Neuronal stem cell (in vitro differentiated cells): ENCODE data around the gene OVCA2.

Experiments
- DNase-seq: peaks from one replicate; pipeline ENCODE4 v3.0.0-alpha.2; 2013; ENCODE audit warnings: low spot score
- H2AFZ ChIP-seq: one replicate; pipeline ENCODE4 v1.6.1; 2013; ENCODE audit warnings: mild to moderate bottlenecking, low read length, inconsistent platforms
- H2AK5ac ChIP-seq: 2 replicates; pipeline ENCODE4 v1.6.1; 2013; ENCODE audit warnings: low read depth, mild to moderate bottlenecking, inconsistent platforms, low read length, moderate library complexity, mixed read lengths
- H2BK120ac ChIP-seq: 2 replicates; pipeline ENCODE4 v1.6.1; 2013; ENCODE audit warnings: low read depth, mild to moderate bottlenecking, inconsistent platforms, low read length, moderate library complexity, mixed read lengths
- H2BK12ac ChIP-seq: one replicate; pipeline ENCODE4 v1.6.1; 2013; ENCODE audit warnings: low read length, inconsistent platforms
- H2BK15ac ChIP-seq: 2 replicates; pipeline ENCODE4 v1.6.1; 2013; ENCODE audit warnings: mild to moderate bottlenecking, low read length, inconsistent platforms, mixed read lengths
- H2BK5ac ChIP-seq: one replicate; pipeline ENCODE4 v1.6.1; 2013; ENCODE audit warnings: inconsistent platforms, mild to moderate bottlenecking, low read length, moderate library complexity
- H3K14ac ChIP-seq: one replicate; pipeline ENCODE4 v1.6.1; 2013; ENCODE audit warnings: low read length, inconsistent platforms
- H3K18ac ChIP-seq: 2 replicates; pipeline ENCODE4 v1.6.1; 2013; ENCODE audit warnings: low read length, inconsistent platforms
- H3K23ac ChIP-seq: 2 replicates; pipeline ENCODE4 v1.6.1; 2013; ENCODE audit warnings: low read depth, mild to moderate bottlenecking, mixed read lengths, low read length, inconsistent platforms; ENCODE audit not compliant: poor library complexity
- H3K27ac ChIP-seq: replicated peaks from 3 replicates; pipeline ENCODE4 v1.5.1; 2013; ENCODE audit warnings: low read length, inconsistent platforms
- H3K27me3 ChIP-seq, 3 experiments: 2 replicates each; pipeline ENCODE4 v1.6.1; 2013; ENCODE audit warnings: low read length in 3 of 3, mild to moderate bottlenecking in 2 of 3, inconsistent platforms in 1 of 3, low read depth in 1 of 3, mixed read lengths in 1 of 3, moderate library complexity in 1 of 3; ENCODE audit not compliant: control insufficient read depth in 3 of 3, insufficient read depth in 3 of 3
- H3K36me3 ChIP-seq, 2 donors: replicated peaks in 1 of 2; 2 replicates each; pipeline ENCODE4 v1.6.1; 2013; ENCODE audit warnings: low read length in 2 of 2; ENCODE audit not compliant: control insufficient read depth in 2 of 2, insufficient read depth in 2 of 2
- H3K4ac ChIP-seq: 2 replicates; pipeline ENCODE4 v1.6.1; 2013; ENCODE audit warnings: inconsistent platforms, mild to moderate bottlenecking, low read length, moderate library complexity
- H3K4me1 ChIP-seq, 2 donors: 1 replicate in 1 of 2; 2 replicates in 1 of 2; pipeline ENCODE4 v1.6.1; 2013; ENCODE audit warnings: low read length in 2 of 2, low read depth in 1 of 2; ENCODE audit not compliant: control insufficient read depth in 2 of 2, insufficient read depth in 1 of 2
- H3K4me2 ChIP-seq: one replicate; pipeline ENCODE4 v1.6.1; 2013; ENCODE audit warnings: mild to moderate bottlenecking, low read length, inconsistent platforms; ENCODE audit not compliant: insufficient read depth, poor library complexity, severe bottlenecking
- H3K4me3 ChIP-seq, 2 donors: 2 replicates each; pipeline ENCODE4 v1.5.1; 2013; ENCODE audit warnings: low read length in 2 of 2, mild to moderate bottlenecking in 2 of 2, inconsistent platforms in 1 of 2, moderate library complexity in 1 of 2
- H3K79me1 ChIP-seq: one replicate; pipeline ENCODE4 v1.6.1; 2013; ENCODE audit warnings: low read depth, mild to moderate bottlenecking, inconsistent platforms, low read length, moderate library complexity
- H3K9ac ChIP-seq: one replicate; pipeline ENCODE4 v1.6.1; 2013; ENCODE audit warnings: mild to moderate bottlenecking, low read depth, low read length, inconsistent platforms; ENCODE audit not compliant: poor library complexity
- H3K9me3 ChIP-seq, 2 donors: replicated peaks in 1 of 2; 2 replicates each; pipeline versions ENCODE3 to v1.6.1; 2013; ENCODE audit warnings: low read length in 2 of 2, mild to moderate bottlenecking in 2 of 2, inconsistent platforms in 1 of 2, low read depth in 1 of 2, mixed read lengths in 1 of 2, moderate library complexity in 1 of 2; ENCODE audit not compliant: control insufficient read depth in 2 of 2, insufficient read depth in 1 of 2
- H4K8ac ChIP-seq: one replicate; pipeline ENCODE4 v1.6.1; 2013; ENCODE audit warnings: low read depth, mild to moderate bottlenecking, inconsistent platforms, low read length, moderate library complexity
- H4K91ac ChIP-seq: one replicate; pipeline ENCODE4 v1.6.1; 2013; ENCODE audit warnings: low read length, low read depth, mild to moderate bottlenecking, inconsistent platforms; ENCODE audit not compliant: poor library complexity
- WGBS, 2 donors: extraction: QIAGEN DNeasy Blood & Tissue Kit; methylation state at CpG; one replicate each; pipeline ENCODE4 v1.1.7; 2013; ENCODE audit warnings: missing lambda C conversion rate in 2 of 2, mixed read lengths in 1 of 2; ENCODE audit not compliant: insufficient read length in 2 of 2, insufficient replicate concordance in 1 of 2; ENCODE audit errors: extremely low coverage in 2 of 2; 5-methylcytosine and 5-hydroxymethylcytosine counted together

The OVCA2 gene

GRCh38 chr17:2059547-2060384 lies 17.9 kb downstream of the OVCA2 start:
- Histone ChIP-seq H2BK120ac (no peak overlapping the region), H3K23ac (no peak overlapping the region), H3K4ac (no peak overlapping the region), H3K4me1 (peaks cover 14 to 17% of the 10 kb centered on the region in 2 donors), H3K36me3 (peaks cover 14 to 50% of the 10 kb centered on the region in 2 donors), H3K9ac (no peak overlapping the region), H3K27me3 (peaks cover 0 to 64% (median 50%) of the 10 kb centered on the region in 3 experiments), H3K27ac (no peak overlapping the region), H2BK15ac (no peak overlapping the region), H3K14ac (no peak overlapping the region), H2AFZ (no peak overlapping the region), H2BK12ac (no peak overlapping the region), H3K79me1 (peaks cover 3% of the 10 kb centered on the region), H3K4me2 (no peak overlapping the region), H3K9me3 (peaks cover 0 to 7% of the 10 kb centered on the region in 2 donors), H4K91ac (no peak overlapping the region), H3K4me3 (no peak overlapping the region), H3K18ac (no peak overlapping the region), H4K8ac (no peak overlapping the region), H2BK5ac (no peak overlapping the region), H2AK5ac (no peak overlapping the region)
- DNase-seq, result no peak
- WGBS, 2 donors, result no CpG with 5 or more reads among the region's 21 CpGs

- no peak overlapping the region for H3K18ac ChIP-seq
- H3K36me3 ChIP-seq, result peaks cover 18 to 55% of the 10 kb centered on the region in 2 donors
- no peak overlapping the region for H2BK15ac ChIP-seq
- H2AFZ ChIP-seq, result no peak overlapping the region
- H3K79me1 ChIP-seq, result peaks cover 6% of the 10 kb centered on the region
- H3K9ac ChIP-seq, result no peak overlapping the region
- H3K4ac ChIP-seq, result no peak overlapping the region
- H2AK5ac ChIP-seq, result no peak overlapping the region
- no peak overlapping the region for H3K27ac ChIP-seq
- no peak overlapping the region for H3K4me3 ChIP-seq
- H3K27me3 ChIP-seq, result peaks cover 0 to 59% (median 45%) of the 10 kb centered on the region in 3 experiments
- no peak overlapping the region for H3K14ac ChIP-seq
- no peak overlapping the region for H3K4me2 ChIP-seq
- H2BK12ac ChIP-seq, result no peak overlapping the region
- H3K9me3 ChIP-seq, result peaks cover 0 to 8% of the 10 kb centered on the region in 2 donors
- H4K8ac ChIP-seq, result no peak overlapping the region
- H2BK120ac ChIP-seq, result no peak overlapping the region
- no peak overlapping the region for H3K23ac ChIP-seq
- no peak overlapping the region for H2BK5ac ChIP-seq
- no peak for DNase-seq
- no peak overlapping the region for H4K91ac ChIP-seq
- no CpG with 5 or more reads among the region's 6 CpGs for WGBS, 2 donors
- H3K4me1 ChIP-seq, result peaks cover 14 to 17% of the 10 kb centered on the region in 2 donors
These were observed 18.5 kb downstream of the OVCA2 start for GRCh38 chr17:2060385-2060658.

- H3K4me1 ChIP-seq, result peaks cover 14 to 17% of the 10 kb centered on the region in 2 donors
- DNase-seq, result no peak
These were observed 19.0 kb downstream of the OVCA2 start for GRCh38 chr17:2060681-2061440.

GRCh38 chr17:2061441-2061958 lies 19.7 kb downstream of the OVCA2 start:
- no peak for DNase-seq
- Histone ChIP-seq H2BK15ac (no peak overlapping the region), H3K4me1 (peaks cover 12 to 17% of the 10 kb centered on the region in 2 donors), H2BK120ac (no peak overlapping the region), H2BK12ac (no peak overlapping the region), H2AFZ (no peak overlapping the region), H4K91ac (no peak overlapping the region), H3K27ac (no peak overlapping the region), H3K23ac (no peak overlapping the region), H3K4me3 (no peak overlapping the region), H3K9ac (no peak overlapping the region), H3K79me1 (peaks cover 8% of the 10 kb centered on the region), H3K18ac (no peak overlapping the region), H3K27me3 (peaks cover 0 to 48% (median 36%) of the 10 kb centered on the region in 3 experiments), H3K4me2 (no peak overlapping the region), H2BK5ac (no peak overlapping the region), H3K4ac (no peak overlapping the region), H3K9me3 (peaks cover 0 to 9% of the 10 kb centered on the region in 2 donors), H2AK5ac (no peak overlapping the region), H4K8ac (no peak overlapping the region), H3K14ac (peak overlapping the region; percentile 56), H3K36me3 (peaks cover 24 to 64% of the 10 kb centered on the region in 2 donors)
- WGBS, 2 donors, result no CpG with 5 or more reads among the region's 17 CpGs

More at GRCh38 chr17:2060681-2061440, 19.0 kb downstream of the OVCA2 start:
- H4K91ac ChIP-seq, result no peak overlapping the region
- H3K79me1 ChIP-seq, result peaks cover 6% of the 10 kb centered on the region
- H3K23ac ChIP-seq, result no peak overlapping the region
- H3K9me3 ChIP-seq, result peaks cover 0 to 9% of the 10 kb centered on the region in 2 donors
- H3K18ac ChIP-seq, result no peak overlapping the region
- no peak overlapping the region for H2BK120ac ChIP-seq
- H3K9ac ChIP-seq, result no peak overlapping the region
- H2BK12ac ChIP-seq, result no peak overlapping the region
- no peak overlapping the region for H2BK5ac ChIP-seq
- H3K27me3 ChIP-seq, result peaks cover 0 to 54% (median 42%) of the 10 kb centered on the region in 3 experiments
- whole genome bisulfite sequencing, 2 donors, result no CpG with 5 or more reads among the region's 21 CpGs
- H3K14ac ChIP-seq, result peak overlapping the region; percentile 56
- H2AFZ ChIP-seq, result no peak overlapping the region
- H3K27ac ChIP-seq, result no peak overlapping the region
- no peak overlapping the region for H3K4ac ChIP-seq
- H3K4me3 ChIP-seq, result peak overlapping the region in 1 of 2 donors; percentile 37
- peaks cover 19 to 61% of the 10 kb centered on the region in 2 donors for H3K36me3 ChIP-seq
- H4K8ac ChIP-seq, result no peak overlapping the region
- no peak overlapping the region for H2BK15ac ChIP-seq
- no peak overlapping the region for H3K4me2 ChIP-seq
- H2AK5ac ChIP-seq, result no peak overlapping the region
